Left renal pelvis (tissue), 4 donors: ENCODE data around the gene OTULIN. TPM values are rescaled to one million over a fixed set of nuclear protein-coding genes. Genes with fewer than 3 reads are reported as not detected.

Experiments
- DNase-seq, 4 donors: peaks; one replicate each; pipeline ENCODE4 v3.0.0-alpha.2; 2013; ENCODE audit warnings: low read depth in 4 of 4, low spot score in 3 of 4
- polyA plus RNA-seq, 4 donors: library from polyadenylated mRNA; unstranded; fragments of 120-200 nt; gene quantifications; one replicate each; pipeline ENCODE4 v1.2.1, GENCODE V29; 2013; ENCODE audit not compliant: insufficient read length in 4 of 4

The OTULIN gene
- polyA plus RNA-seq, 4 donors: 16.2 to 24.2 (median 21.3) TPM

- no peak for DNase-seq
These were observed 30.6 kb downstream of the OTULIN start for GRCh38 chr5:14695152-14695551.

- DNase-seq: no peak
These were observed 31.5 kb downstream of the OTULIN start for GRCh38 chr5:14696057-14696456.

DNA sequence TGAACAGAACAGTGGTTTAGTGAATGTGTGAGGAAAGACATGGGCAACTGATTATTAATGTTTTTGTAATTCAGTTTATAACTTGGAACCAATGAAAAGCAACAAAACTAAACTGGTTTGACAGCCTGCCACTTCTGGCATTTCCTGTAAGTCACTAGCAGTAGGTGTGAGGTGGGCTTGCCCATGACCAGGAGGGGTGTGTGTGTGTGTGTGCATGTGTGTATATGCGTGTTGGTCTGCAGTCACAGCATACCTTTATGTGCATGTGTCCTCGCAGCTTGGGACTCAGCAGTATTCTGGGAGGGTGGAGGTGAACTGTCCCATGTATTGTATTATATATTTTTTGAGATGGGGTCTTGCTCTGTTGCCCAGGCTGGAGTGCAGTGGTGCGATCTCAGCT lies 32.3 kb downstream of the OTULIN start:
- DNase-seq: no peak

DNA sequence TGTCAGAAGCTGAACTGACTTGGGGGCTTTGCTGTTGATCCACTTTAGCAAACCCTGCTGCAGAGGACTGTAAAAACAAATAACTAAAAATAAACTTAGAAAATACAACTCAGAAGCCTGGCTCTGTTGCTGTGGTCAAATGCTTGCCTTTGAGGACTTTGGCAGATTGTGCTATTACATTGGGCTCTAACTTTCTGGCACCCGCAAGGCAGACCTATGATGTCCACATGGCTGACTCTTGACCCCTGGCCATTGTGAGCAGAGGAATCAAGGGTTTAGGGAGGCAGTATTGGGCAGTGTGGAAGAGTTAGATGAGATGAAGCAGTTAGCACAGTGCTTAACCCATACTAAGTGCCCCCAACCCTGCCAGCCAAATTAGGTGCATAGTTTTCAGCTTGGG lies 34.0 kb downstream of the OTULIN start:
- DNase-seq: no peak

- no peak for DNase-seq
These were observed 34.6 kb downstream of the OTULIN start for GRCh38 chr5:14699159-14699558.

DNA sequence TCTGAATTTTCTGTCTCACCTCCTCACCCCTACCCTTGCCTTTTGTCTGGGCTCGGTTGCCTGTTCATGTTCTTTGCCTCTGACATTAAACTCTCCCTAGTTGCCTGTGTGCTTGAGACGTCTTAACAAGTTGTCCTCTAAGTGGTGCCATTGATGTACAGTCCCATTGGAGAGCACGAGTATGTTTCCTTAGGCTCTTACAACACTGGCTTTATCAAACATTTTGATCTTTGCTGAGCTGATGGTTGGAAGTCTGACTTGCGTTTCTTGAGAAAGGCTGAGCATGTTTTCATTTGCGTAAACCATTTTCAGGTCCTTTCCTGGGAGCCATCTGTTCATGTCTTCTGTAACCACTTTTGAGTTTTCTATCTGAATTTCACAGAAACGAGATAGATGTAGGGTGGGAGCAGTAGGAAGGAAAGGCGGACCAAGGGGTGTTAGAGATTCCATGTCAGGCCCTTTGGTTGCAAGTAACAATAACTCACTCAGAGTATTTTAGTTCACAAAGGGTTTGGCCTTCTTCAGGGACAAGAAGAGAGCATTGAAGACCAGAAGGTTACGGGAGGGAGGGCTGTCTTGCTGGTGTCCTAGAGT lies 35.4 kb downstream of the OTULIN start:
- no peak for DNase-seq

GRCh38 chr5:14700478-14701436 lies 36.2 kb downstream of the OTULIN start:
- DNase-seq: no peak

DNA sequence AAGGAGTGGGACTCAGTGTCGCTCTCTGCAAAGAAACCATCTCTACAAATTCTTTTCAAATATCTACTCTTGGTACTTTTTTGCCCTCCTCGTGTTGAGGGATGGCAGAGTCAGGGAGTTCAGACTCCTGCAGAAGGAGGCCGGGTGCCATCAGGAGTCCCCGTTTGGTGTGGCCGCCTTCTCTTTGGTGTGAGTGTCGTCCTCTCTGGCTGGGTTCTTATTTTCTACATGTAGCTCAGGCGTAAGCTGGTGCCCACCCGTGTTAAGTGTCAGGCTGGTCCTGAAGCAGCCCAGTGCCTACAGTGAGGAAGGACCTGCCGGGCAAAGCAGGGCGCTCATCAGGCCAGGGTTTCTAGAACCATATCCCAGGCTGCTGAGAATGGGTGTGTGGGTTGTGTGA lies 37.0 kb downstream of the OTULIN start:
- no peak for DNase-seq

- no peak for DNase-seq
These were observed 37.8 kb downstream of the OTULIN start for GRCh38 chr5:14702238-14702839.

GRCh38 chr5:14705556-14705955 lies 41.0 kb downstream of the OTULIN start:
- DNase-seq: no peak

GRCh38 chr5:14706615-14707021 lies 42.1 kb downstream of the OTULIN start:
- DNase-seq: no peak

DNA sequence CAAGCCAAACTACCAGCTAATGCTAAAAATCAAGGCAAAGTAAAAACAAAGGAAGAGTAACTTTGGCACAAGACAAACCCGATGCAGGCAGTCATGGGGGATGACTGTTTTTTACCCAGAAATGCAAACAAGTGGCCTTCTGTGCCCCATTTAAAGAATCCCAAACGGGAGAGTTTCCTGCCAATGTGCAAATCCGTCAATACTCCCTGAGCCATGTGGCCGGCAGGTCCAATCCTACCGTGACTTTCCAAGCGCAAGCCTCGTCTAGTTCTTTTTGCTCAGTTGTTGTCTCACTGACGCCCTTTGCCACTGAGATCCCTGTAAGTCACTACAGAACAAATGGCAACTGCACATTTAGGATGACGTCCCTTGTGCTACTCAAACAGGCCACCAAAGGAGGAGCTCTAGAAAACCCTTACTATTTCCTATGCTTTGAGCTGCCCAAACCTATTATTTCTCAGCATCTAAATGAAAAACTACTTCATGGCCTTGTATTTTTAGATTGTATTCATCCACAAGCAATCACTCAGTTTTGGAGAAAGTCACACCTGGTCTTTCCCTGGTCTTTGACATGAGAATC lies 43.4 kb downstream of the OTULIN start:
- DNase-seq: no peak

- DNase-seq: no peak
These were observed 44.0 kb downstream of the OTULIN start for GRCh38 chr5:14708551-14708950.

- no peak for DNase-seq
These were observed 45.9 kb downstream of the OTULIN start for GRCh38 chr5:14710313-14710994.

- DNase-seq: no peak
These were observed 47.6 kb downstream of the OTULIN start for GRCh38 chr5:14712131-14712530.

- DNase-seq: no peak
These were observed 48.1 kb downstream of the OTULIN start for GRCh38 chr5:14712666-14713065.

GRCh38 chr5:14713476-14714390 lies 49.2 kb downstream of the OTULIN start:
- no peak for DNase-seq

DNA sequence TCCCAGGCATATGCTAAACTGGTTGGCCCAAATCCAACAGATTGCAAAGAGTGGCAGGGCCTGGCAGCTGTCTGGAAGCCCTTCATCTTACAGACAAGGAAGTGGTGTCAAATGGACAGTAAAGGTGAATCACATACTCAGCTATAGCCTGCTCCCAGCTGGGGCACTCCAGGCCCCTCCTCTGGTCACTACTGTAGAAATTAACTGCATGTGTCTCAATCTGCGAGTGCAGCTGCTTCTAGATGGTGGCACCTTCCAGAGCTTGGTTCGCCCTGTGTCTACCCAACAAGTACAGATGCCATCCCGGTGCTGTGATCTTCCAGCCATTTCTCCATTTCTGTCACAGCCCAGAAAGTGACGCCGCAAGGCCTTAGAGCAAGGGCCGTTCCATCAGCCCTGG lies 50.2 kb downstream of the OTULIN start:
- DNase-seq: no peak

- no peak for DNase-seq
These were observed 51.0 kb downstream of the OTULIN start for GRCh38 chr5:14715481-14715880.
